Measurements from ENCODE around the gene GNPTG. TPM values are rescaled to one million over a fixed set of nuclear protein-coding genes. Genes with fewer than 3 reads are reported as not detected.

The GNPTG gene
- total RNA-seq, 2 experiments from 2014 or later, result 43.2 to 46.5 TPM

GRCh38 chr16:1366060-1366711 is 14.5 kb downstream of the GNPTG start:
- no peaks in the 10 kb centered on the region for H3K9me3 Mint-ChIP-seq
- DNase-seq (no peak), ATAC-seq (ENCODE audit: low read depth) (no peak)
- POLR2A ChIA-PET, result interaction anchor here (1.0 kb wide), 1 partner anchor 30 kb away, joined by 3 read pairs; no protein-coding TSS in a partner anchor
- H3K4me1 Mint-ChIP-seq, result peaks cover 1% of the 10 kb centered on the region
- H3K36me3 Mint-ChIP-seq, result no peaks in the 10 kb centered on the region
- H3K27me3 Mint-ChIP-seq, result no peaks in the 10 kb centered on the region
- H3K27ac Mint-ChIP-seq, result no peak overlapping the region
- H3K4me3 Mint-ChIP-seq, result no peak overlapping the region

GRCh38 chr16:1366712-1367299 is 15.1 kb downstream of the GNPTG start:
- no peaks in the 10 kb centered on the region for H3K27me3 Mint-ChIP-seq
- POLR2A ChIA-PET, result no interaction called here
- no peaks in the 10 kb centered on the region for H3K9me3 Mint-ChIP-seq
- H3K27ac Mint-ChIP-seq, result no peak overlapping the region
- no peak overlapping the region for H3K4me3 Mint-ChIP-seq
- H3K4me1 Mint-ChIP-seq, result peaks cover 1% of the 10 kb centered on the region
- no peaks in the 10 kb centered on the region for H3K36me3 Mint-ChIP-seq
- DNase-seq, result no peak
- no peak for ATAC-seq (ENCODE audit: low read depth)

GRCh38 chr16:1367486-1368174 is 15.9 kb downstream of the GNPTG start:
- ATAC-seq (ENCODE audit: low read depth) (no peak), DNase-seq (no peak)
- Mint-ChIP-seq H3K27me3 (no peaks in the 10 kb centered on the region), H3K36me3 (no peaks in the 10 kb centered on the region), H3K9me3 (no peaks in the 10 kb centered on the region), H3K4me3 (no peak overlapping the region), H3K4me1 (peaks cover 1% of the 10 kb centered on the region), H3K27ac (no peak overlapping the region)
- POLR2A ChIA-PET, result no interaction called here

GRCh38 chr16:1371054-1371978 is 19.6 kb downstream of the GNPTG start:
- H3K36me3 Mint-ChIP-seq, result no peaks in the 10 kb centered on the region
- H3K4me3 Mint-ChIP-seq, result no peak overlapping the region
- H3K27me3 Mint-ChIP-seq, result no peaks in the 10 kb centered on the region
- H3K4me1 Mint-ChIP-seq, result no peaks in the 10 kb centered on the region
- DNase-seq (no peak), ATAC-seq (ENCODE audit: low read depth) (no peak)
- H3K27ac Mint-ChIP-seq, result no peak overlapping the region
- H3K9me3 Mint-ChIP-seq, result no peaks in the 10 kb centered on the region
- POLR2A ChIA-PET, result no interaction called here

- Mint-ChIP-seq H3K9me3 (no peaks in the 10 kb centered on the region), H3K4me3 (no peak overlapping the region), H3K27ac (no peak overlapping the region), H3K27me3 (no peaks in the 10 kb centered on the region), H3K36me3 (no peaks in the 10 kb centered on the region), H3K4me1 (no peaks in the 10 kb centered on the region)
- DNase-seq, result no peak
- no peak for ATAC-seq (ENCODE audit: low read depth)
- POLR2A ChIA-PET, result no interaction called here
Observed at GRCh38 chr16:1372292-1372950, 20.7 kb downstream of the GNPTG start.

GRCh38 chr16:1374418-1375297 is 22.9 kb downstream of the GNPTG start:
- no peak for ATAC-seq (ENCODE audit: low read depth)
- Mint-ChIP-seq H3K4me3 (no peak overlapping the region), H3K9me3 (no peaks in the 10 kb centered on the region), H3K36me3 (no peaks in the 10 kb centered on the region), H3K27ac (no peak overlapping the region), H3K4me1 (peaks cover 9% of the 10 kb centered on the region), H3K27me3 (no peaks in the 10 kb centered on the region)
- POLR2A ChIA-PET, result no interaction called here
- DNase-seq, result no peak

- Mint-ChIP-seq H3K27ac (no peak overlapping the region), H3K4me3 (no peak overlapping the region), H3K36me3 (no peaks in the 10 kb centered on the region), H3K27me3 (no peaks in the 10 kb centered on the region), H3K4me1 (peaks cover 13% of the 10 kb centered on the region), H3K9me3 (no peaks in the 10 kb centered on the region)
- ATAC-seq (ENCODE audit: low read depth), result no peak
- POLR2A ChIA-PET, result no interaction called here
- DNase-seq, result no peak
Observed at GRCh38 chr16:1375298-1375640, 23.5 kb downstream of the GNPTG start.

GRCh38 chr16:1375741-1376410 is 24.1 kb downstream of the GNPTG start:
- POLR2A ChIA-PET, result no interaction called here
- Mint-ChIP-seq H3K9me3 (no peaks in the 10 kb centered on the region), H3K4me1 (peaks cover 13% of the 10 kb centered on the region), H3K4me3 (no peak overlapping the region), H3K27ac (no peak overlapping the region), H3K36me3 (peaks cover under 1% of the 10 kb centered on the region), H3K27me3 (no peaks in the 10 kb centered on the region)
- DNase-seq (no peak), ATAC-seq (ENCODE audit: low read depth) (no peak)

- H3K27me3 Mint-ChIP-seq, result no peaks in the 10 kb centered on the region
- POLR2A ChIA-PET, result no interaction called here
- H3K9me3 Mint-ChIP-seq, result no peaks in the 10 kb centered on the region
- DNase-seq, result no peak
- peaks cover 13% of the 10 kb centered on the region for H3K4me1 Mint-ChIP-seq
- H3K4me3 Mint-ChIP-seq, result no peak overlapping the region
- H3K36me3 Mint-ChIP-seq, result peaks cover 3% of the 10 kb centered on the region
- H3K27ac Mint-ChIP-seq, result peak overlapping the region; percentile 58
- no peak for ATAC-seq (ENCODE audit: low read depth)
Observed at GRCh38 chr16:1377406-1378010, 25.8 kb downstream of the GNPTG start.

GRCh38 chr16:1378087-1378803 is 26.5 kb downstream of the GNPTG start:
- POLR2A ChIA-PET, result interaction anchor here (1.8 kb wide), 1 partner anchor 43 kb away, joined by 9 read pairs; the partner anchor contains the start of gene UQCC4
- Mint-ChIP-seq H3K9me3 (no peaks in the 10 kb centered on the region), H3K36me3 (peaks cover 3% of the 10 kb centered on the region), H3K27ac (peak overlapping the region; percentile 58), H3K27me3 (no peaks in the 10 kb centered on the region), H3K4me1 (peaks cover 13% of the 10 kb centered on the region), H3K4me3 (peak overlapping the region; percentile 65)
- ATAC-seq (ENCODE audit: low read depth) (no peak), DNase-seq (no peak)

GRCh38 chr16:1378804-1379303 is 27.1 kb downstream of the GNPTG start:
- peak overlapping the region; percentile 65 for H3K4me3 Mint-ChIP-seq
- no peaks in the 10 kb centered on the region for H3K9me3 Mint-ChIP-seq
- H3K36me3 Mint-ChIP-seq, result peaks cover 3% of the 10 kb centered on the region
- POLR2A ChIA-PET, result interaction anchor here (1.2 to 1.8 kb wide), 2 partner anchors 23 to 42 kb away, joined by 3 to 9 read pairs; partner anchors contain the start of gene UQCC4
- no peaks in the 10 kb centered on the region for H3K27me3 Mint-ChIP-seq
- ATAC-seq (ENCODE audit: low read depth), result peak; percentile 43
- DNase-seq, result no peak
- H3K4me1 Mint-ChIP-seq, result peaks cover 13% of the 10 kb centered on the region
- H3K27ac Mint-ChIP-seq, result peak overlapping the region; percentile 63

All from activated naive CD8-positive, alpha-beta T cell treated with anti-CD3 and anti-CD28 coated beads, Interleukin-2, amount 10 ng/mL, durations not matched to agents 7 days and 5 days (primary cell).